ENCODE measurements around the gene ITGA8. TPM values are rescaled to one million over a fixed set of nuclear protein-coding genes. Genes with fewer than 3 reads are reported as not detected.

The ITGA8 gene
- total RNA-seq, 1 experiment from 2014 or later: not detected

DNA sequence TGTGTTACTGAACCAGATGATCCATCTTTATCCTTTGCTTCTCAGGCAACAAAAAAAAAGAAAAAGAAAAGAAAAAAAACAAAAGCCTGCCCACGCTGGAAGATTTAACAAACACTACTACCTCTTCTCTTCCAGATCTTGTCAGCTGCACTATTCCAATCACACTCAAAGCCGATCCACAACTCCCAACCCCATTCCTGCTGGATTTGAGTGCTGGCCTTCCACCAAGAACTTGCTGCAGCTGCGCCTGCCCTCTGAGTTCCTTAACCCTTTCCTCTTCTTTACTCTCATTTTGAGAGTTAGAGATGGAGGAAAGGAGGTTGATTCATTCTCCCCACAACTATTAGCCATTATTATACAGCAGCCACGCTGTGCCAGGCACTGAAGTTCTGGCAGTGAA lies 16.0 kb upstream of the ITGA8 start:
- peak; percentile 17 for DNase-seq (ENCODE audit: low read depth)

- DNase-seq (ENCODE audit: low read depth): no peak
Observed at GRCh38 chr10:15730341-15730740, 10.6 kb upstream of the ITGA8 start.

DNA sequence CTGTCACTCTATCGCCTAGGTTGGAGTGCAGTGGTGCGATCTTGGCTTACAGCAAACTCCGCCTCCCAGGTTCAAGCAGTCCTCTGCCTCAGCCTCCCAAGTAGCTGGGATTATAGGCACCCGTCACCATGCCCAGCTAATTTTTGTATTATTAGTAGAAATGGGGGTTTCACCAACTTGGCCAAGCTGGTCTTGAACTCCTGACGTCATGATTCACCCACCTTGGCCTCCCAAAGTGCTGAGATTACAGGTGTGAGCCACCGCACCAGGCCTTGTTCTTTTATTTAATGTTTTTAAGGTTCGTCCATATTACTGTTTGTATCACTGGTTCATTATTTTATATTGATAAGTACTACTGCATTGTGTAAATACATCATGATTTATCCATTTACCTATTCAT lies 10.2 kb upstream of the ITGA8 start:
- no peak for DNase-seq (ENCODE audit: low read depth)

DNA sequence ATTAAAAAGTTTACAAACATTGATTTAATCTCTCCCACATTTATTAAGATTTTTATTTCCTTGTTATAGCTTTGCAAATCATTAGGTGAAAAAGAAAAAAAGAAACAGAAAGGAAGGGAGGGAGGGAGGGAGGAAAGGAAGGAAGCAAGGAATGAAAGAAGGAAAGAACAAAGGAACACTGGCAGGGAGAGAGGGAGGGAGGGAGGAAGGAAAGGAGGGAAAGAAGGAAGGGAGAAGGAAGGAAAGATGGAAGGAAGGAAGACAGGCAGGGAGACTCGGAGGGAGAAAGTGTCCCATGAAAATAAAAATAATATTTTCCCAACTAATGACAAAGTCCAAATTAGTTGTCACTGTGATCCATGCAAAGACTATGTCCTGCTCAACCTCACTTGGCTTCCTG lies 6.3 kb upstream of the ITGA8 start:
- DNase-seq (ENCODE audit: low read depth): no peak

GRCh38 chr10:15725603-15726002 lies 5.9 kb upstream of the ITGA8 start:
- peak; percentile 38 for DNase-seq (ENCODE audit: low read depth)

- DNase-seq (ENCODE audit: low read depth): no peak
Observed at GRCh38 chr10:15724683-15725082, 5.0 kb upstream of the ITGA8 start.

- DNase-seq (ENCODE audit: low read depth): no peak
Observed at GRCh38 chr10:15723803-15724202, 4.1 kb upstream of the ITGA8 start.

DNA sequence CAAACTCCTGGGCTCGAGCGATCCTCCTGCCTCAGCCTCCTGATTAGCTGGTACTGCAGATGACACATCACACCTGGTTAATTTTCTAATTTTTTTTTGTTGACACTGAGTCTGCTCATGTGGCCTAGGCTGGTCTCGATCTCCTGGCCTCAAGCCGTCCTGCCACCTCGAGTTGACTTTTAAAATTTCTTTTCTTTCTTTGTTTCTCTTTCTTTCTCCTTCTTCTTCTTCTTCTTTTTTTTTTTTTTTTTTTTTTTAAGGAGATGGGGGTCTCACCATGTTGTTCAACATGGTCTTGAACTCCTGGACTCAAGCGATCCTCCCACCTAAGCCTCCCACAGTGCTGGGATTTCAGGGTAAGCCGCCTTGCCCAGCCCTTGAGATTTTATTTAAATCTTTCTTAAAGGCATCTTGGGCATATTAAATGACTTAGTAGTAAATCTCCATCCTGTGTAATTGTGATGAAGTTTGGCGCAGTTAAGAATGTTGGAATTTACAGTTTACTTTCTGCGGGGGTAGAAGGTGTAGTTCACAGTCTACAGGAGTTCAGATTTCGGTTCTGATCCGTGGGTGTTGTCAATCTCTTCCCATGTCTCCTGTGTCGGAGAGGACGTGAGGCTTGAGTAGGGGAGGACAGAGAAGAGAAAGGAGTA lies 1.0 kb upstream of the ITGA8 start:
- no peak for DNase-seq (ENCODE audit: low read depth)

GRCh38 chr10:15719049-15719898 lies 448 bp downstream of the ITGA8 start:
- DNase-seq (ENCODE audit: low read depth): no peak

GRCh38 chr10:15718694-15719048 lies 1.1 kb downstream of the ITGA8 start:
- DNase-seq (ENCODE audit: low read depth): no peak

- no peak for DNase-seq (ENCODE audit: low read depth)
Observed at GRCh38 chr10:15715619-15716227, 4.0 kb downstream of the ITGA8 start.

GRCh38 chr10:15714847-15715246 lies 4.9 kb downstream of the ITGA8 start:
- DNase-seq (ENCODE audit: low read depth): no peak

DNA sequence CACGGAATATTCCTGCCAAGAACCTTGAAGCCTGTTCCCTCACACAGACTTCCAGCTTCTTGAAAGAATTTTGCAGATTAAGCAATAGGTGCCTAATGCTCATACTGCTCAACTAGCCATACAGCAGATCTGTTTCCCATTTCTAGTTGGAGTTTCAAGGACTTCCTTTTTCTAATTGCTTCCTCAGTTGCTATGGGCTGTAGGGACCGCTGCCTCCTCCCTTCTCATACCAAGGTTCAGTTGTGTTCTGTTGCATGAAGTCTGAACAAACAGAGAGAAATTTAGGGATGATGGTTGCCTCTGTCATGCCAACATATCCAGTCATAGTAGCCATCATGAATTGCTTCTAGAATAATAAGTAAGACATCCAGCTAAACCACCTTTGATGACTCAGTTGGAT lies 6.8 kb downstream of the ITGA8 start:
- DNase-seq (ENCODE audit: low read depth): no peak

- no peak for DNase-seq (ENCODE audit: low read depth)
Observed at GRCh38 chr10:15710455-15710854, 9.3 kb downstream of the ITGA8 start.

DNA sequence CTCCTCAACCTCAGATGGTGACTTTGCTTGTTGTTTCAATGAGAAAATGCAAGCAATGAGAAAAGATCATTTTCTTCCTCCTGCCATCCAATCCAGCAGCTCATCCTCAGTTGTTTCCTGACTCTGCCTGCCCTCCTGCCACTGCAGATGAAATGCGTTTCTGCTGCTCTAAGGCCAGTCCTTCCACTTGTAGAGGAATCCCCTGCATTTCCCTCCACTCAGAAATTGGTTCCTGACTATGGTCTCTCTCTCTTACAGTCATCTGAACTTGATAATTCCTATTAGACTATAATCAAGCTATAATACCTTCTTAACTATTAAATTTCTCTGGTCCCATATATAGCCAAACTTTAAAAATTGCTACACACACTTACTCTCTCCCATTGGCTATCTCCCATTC lies 14.4 kb downstream of the ITGA8 start:
- DNase-seq (ENCODE audit: low read depth): no peak

DNA sequence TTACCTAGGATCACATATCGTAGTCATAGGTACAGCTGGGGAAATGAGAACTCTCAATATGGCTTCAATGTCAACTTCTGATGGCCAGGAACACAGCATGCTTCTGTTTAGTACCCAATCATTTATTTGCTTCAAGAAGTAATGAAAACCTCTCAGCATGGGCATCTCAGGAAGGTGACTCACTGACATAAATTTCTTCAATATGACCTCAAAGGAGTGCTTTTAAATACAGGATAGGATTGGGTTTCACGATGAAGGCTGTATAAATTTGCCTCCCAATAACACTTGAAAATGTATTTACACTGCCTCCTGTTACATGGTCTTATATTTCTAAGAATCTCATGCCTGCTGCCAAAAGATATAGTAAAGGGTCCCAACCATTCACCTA lies 15.1 kb downstream of the ITGA8 start:
- DNase-seq (ENCODE audit: low read depth): no peak

- DNase-seq (ENCODE audit: low read depth): no peak
Observed at GRCh38 chr10:15703944-15704580, 15.7 kb downstream of the ITGA8 start.

DNA sequence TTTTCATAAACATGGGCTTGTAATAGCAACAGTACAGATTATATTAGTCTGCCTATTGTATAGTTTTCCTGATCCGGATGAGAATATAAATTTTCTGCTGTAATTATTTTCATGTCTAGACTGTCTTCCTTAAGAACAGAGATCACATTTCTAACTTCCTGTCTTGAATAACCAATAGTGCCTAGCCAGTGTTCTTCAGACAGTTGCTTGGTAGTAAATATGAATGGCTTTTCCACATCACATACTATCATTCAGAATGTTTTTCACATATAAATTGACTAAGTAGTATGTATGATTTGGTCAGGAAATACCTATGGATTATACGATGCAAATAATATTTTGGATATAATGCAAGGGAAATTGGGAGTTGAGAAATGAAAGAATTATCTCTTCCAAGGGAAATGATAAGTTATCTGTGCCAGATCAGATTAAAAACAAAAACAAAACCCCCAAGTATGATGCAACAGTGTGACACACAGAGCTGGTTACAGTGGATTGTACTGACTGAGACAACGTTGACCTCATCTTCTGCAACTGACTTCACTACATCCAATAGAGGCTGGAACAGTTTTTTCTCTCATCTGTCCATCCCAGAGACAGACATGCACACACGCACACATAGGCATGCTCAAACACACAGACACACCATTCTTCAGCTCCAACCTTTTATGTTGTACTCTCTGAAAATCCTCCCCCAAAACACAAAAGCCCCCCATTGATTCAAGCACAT lies 16.4 kb downstream of the ITGA8 start:
- no peak for DNase-seq (ENCODE audit: low read depth)

DNA sequence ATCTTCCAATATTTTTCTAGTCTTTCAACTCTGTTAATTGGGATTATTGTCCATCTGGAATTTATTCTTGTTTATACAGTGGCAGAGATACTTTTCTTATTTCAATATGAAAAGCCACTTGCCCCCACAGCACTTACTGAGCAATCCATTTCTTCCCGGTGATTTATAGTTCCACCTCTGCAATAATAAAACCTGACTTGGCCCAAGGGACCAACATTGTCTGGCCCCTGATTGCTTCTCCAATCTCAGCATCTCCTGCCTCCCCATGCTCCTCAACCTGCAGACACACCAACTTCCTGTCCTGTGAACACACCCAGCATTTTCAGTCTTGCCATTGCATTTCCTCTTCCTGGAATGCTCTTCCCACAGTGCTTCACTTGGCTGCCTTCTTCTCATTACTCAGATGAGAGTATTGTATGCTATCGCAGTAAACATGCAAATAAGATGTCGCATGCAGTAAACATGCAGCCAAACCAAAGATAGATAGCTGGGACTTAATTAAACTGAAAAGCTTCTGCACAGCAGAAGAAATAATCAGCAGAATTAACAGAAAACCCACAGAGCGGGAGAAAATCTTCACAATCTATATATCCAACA lies 19.5 kb downstream of the ITGA8 start:
- DNase-seq (ENCODE audit: low read depth): no peak

DNA sequence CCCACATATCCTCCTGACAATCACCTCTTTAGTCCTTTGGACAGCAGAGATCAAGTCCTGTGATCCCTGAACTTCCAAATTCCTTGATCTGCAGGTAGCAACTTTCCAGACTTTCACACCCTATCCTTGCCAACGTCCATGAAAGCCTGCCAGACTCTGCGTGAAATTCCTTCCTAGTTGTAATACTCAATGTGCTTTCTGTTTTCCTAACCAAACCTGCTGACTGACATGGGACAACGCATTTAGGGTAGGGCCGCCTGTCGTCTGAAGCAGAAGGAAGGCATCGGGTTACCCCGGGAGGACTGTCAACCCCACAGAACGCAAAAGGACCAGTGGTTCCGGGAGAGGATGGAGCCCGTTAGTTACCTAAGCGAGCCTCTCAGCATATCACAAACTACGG lies 23.9 kb downstream of the ITGA8 start:
- no peak for DNase-seq (ENCODE audit: low read depth)

- no peak for DNase-seq (ENCODE audit: low read depth)
Observed at GRCh38 chr10:15690031-15690430, 29.7 kb downstream of the ITGA8 start.
